Measurements from ENCODE around the gene DNPEP.
"Not testable (repeated sequence)": the region's sequence is repeated elsewhere in the genome, so short reads cannot be mapped to it uniquely, and the experiment has no call there.

The DNPEP gene

GRCh38 chr2:219419012-219419324 is 31.3 kb upstream of the DNPEP start:
- DNase-seq: no peak

GRCh38 chr2:219418155-219419011 is 30.7 kb upstream of the DNPEP start, which contains the start of gene DES:
TSS of gene DES (plus strand) at chr2:219418377. CDS start at chr2:219418463, 86 bp downstream.
- no peak for DNase-seq

- DNase-seq: no peak
These were observed 29.7 kb upstream of the DNPEP start for GRCh38 chr2:219417374-219417773.

- no peak for DNase-seq
These were observed 29.2 kb upstream of the DNPEP start for GRCh38 chr2:219416938-219417337.

- DNase-seq: no peak
These were observed 28.5 kb upstream of the DNPEP start for GRCh38 chr2:219416235-219416602.

- DNase-seq: no peak
These were observed 28.0 kb upstream of the DNPEP start for GRCh38 chr2:219415580-219416234.

GRCh38 chr2:219414857-219415256 is 27.1 kb upstream of the DNPEP start:
- no peak for DNase-seq

- no peak for DNase-seq
These were observed 22.7 kb upstream of the DNPEP start for GRCh38 chr2:219410390-219410789.

- no peak for DNase-seq
These were observed 21.9 kb upstream of the DNPEP start for GRCh38 chr2:219409619-219410018.

- no peak for DNase-seq
These were observed 20.9 kb upstream of the DNPEP start for GRCh38 chr2:219408631-219409030.

- DNase-seq: no peak
These were observed 20.5 kb upstream of the DNPEP start for GRCh38 chr2:219408204-219408603.

- not testable (repeated sequence) for DNase-seq
These were observed 19.6 kb upstream of the DNPEP start for GRCh38 chr2:219407343-219407742.

GRCh38 chr2:219406861-219407230 is 19.1 kb upstream of the DNPEP start:
- no peak for DNase-seq

- no peak for DNase-seq
These were observed 18.5 kb upstream of the DNPEP start for GRCh38 chr2:219405958-219406860.

- no peak for DNase-seq
These were observed 17.7 kb upstream of the DNPEP start for GRCh38 chr2:219405451-219405850.

- DNase-seq: no peak
These were observed 17.2 kb upstream of the DNPEP start for GRCh38 chr2:219404954-219405353.

GRCh38 chr2:219404291-219404910 is 16.7 kb upstream of the DNPEP start:
- no peak for DNase-seq

- DNase-seq: no peak
These were observed 16.1 kb upstream of the DNPEP start for GRCh38 chr2:219403861-219404260.

GRCh38 chr2:219402665-219403515 is 15.2 kb upstream of the DNPEP start:
- DNase-seq: peak; percentile 69

- no peak for DNase-seq
These were observed 13.9 kb upstream of the DNPEP start for GRCh38 chr2:219401606-219402005.

GRCh38 chr2:219400562-219400961 is 12.8 kb upstream of the DNPEP start:
- no peak for DNase-seq

All from CD4-positive, alpha-beta T cell treated with Interleukin-10 for 1 hour (primary cell).